ENCODE measurements around the gene CLCN1.

DNA sequence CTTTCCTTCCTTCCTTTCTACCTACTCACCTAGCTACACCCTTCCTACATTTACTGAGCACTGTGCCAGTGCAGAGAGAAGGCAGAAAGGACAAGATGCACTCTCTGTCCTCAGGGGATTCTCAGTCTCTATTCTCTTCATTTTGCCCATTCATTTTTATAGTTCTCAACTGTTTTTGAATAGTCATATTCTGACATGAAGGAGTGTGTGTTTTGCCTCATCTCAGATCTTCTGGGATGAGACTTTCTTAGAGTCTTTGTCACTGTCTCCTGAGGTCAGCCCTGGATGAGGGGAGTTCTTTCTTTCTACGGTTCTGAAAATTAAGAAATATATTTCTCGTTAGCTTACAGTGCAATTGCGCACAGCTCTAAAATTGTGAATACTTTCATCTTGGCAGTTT, 21.3 kb downstream of the CLCN1 start:
- TF ChIP-seq, protein P1, sequence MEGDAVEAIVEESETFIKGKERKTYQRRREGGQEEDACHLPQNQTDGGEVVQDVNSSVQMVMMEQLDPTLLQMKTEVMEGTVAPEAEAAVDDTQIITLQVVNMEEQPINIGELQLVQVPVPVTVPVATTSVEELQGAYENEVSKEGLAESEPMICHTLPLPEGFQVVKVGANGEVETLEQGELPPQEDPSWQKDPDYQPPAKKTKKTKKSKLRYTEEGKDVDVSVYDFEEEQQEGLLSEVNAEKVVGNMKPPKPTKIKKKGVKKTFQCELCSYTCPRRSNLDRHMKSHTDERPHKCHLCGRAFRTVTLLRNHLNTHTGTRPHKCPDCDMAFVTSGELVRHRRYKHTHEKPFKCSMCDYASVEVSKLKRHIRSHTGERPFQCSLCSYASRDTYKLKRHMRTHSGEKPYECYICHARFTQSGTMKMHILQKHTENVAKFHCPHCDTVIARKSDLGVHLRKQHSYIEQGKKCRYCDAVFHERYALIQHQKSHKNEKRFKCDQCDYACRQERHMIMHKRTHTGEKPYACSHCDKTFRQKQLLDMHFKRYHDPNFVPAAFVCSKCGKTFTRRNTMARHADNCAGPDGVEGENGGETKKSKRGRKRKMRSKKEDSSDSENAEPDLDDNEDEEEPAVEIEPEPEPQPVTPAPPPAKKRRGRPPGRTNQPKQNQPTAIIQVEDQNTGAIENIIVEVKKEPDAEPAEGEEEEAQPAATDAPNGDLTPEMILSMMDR (IDR thresholded peaks at IDR 0.05), result no peak
- TF ChIP-seq POLR2A (IDR thresholded peaks at IDR 0.05), result no peak
